ENCODE data around the gene HEMK1.

- TF ChIP-seq CTCF (IDR thresholded peaks at IDR 0.05; ENCODE audit: low read depth, low read length, poor library complexity, severe bottlenecking) (no peak), EZH2phosphoT487 (IDR thresholded peaks at IDR 0.05; ENCODE audit: borderline replicate concordance, low read length) (no peak)
These were observed 18.1 kb downstream of the HEMK1 start for GRCh38 chr3:50587373-50587772.

All from DOHH2 (cell line).